CD4-positive, alpha-beta T cell treated with Interleukin-15 for 1 hour (primary cell): ENCODE measurements around the gene TUBGCP3.

Experiments
- DNase-seq: peaks from one replicate; pipeline ENCODE4 v3.0.0-alpha.2; 2020

TUBGCP3 gene

GRCh38 chr13:112615391-112615790 lies 27.4 kb upstream of the TUBGCP3 start:
- DNase-seq, result no peak

- no peak for DNase-seq
Measured at GRCh38 chr13:112614835-112615234, 26.9 kb upstream of the TUBGCP3 start.

- no peak for DNase-seq
Measured at GRCh38 chr13:112608212-112608611, 20.3 kb upstream of the TUBGCP3 start.

- peak; percentile 85 for DNase-seq
Measured at GRCh38 chr13:112606109-112607001, 18.4 kb upstream of the TUBGCP3 start.

GRCh38 chr13:112605531-112605990 lies 17.6 kb upstream of the TUBGCP3 start:
- no peak for DNase-seq

- DNase-seq, result no peak
Measured at GRCh38 chr13:112603641-112604225, 15.8 kb upstream of the TUBGCP3 start.

- DNase-seq, result no peak
Measured at GRCh38 chr13:112602189-112602588, 14.2 kb upstream of the TUBGCP3 start.

- DNase-seq, result no peak
Measured at GRCh38 chr13:112601371-112601770, 13.4 kb upstream of the TUBGCP3 start.

- no peak for DNase-seq
Measured at GRCh38 chr13:112596235-112596634, 8.3 kb upstream of the TUBGCP3 start.

- no peak for DNase-seq
Measured at GRCh38 chr13:112592647-112593046, 4.7 kb upstream of the TUBGCP3 start.

GRCh38 chr13:112592181-112592580 lies 4.2 kb upstream of the TUBGCP3 start:
- DNase-seq, result no peak

- DNase-seq, result no peak
Measured at GRCh38 chr13:112588490-112589297, 741 bp upstream of the TUBGCP3 start.

GRCh38 chr13:112587212-112587763 lies 665 bp downstream of the TUBGCP3 start:
- peak; percentile 70 for DNase-seq

GRCh38 chr13:112586334-112586960 lies 1.5 kb downstream of the TUBGCP3 start:
- no peak for DNase-seq

- DNase-seq, result peak; percentile 73
Measured at GRCh38 chr13:112583592-112584277, 4.2 kb downstream of the TUBGCP3 start.

GRCh38 chr13:112582263-112582662 lies 5.7 kb downstream of the TUBGCP3 start:
- no peak for DNase-seq

- no peak for DNase-seq
Measured at GRCh38 chr13:112580912-112581311, 7.0 kb downstream of the TUBGCP3 start.

- no peak for DNase-seq
Measured at GRCh38 chr13:112580211-112580610, 7.7 kb downstream of the TUBGCP3 start.

GRCh38 chr13:112579310-112579843 lies 8.6 kb downstream of the TUBGCP3 start:
- no peak for DNase-seq

- DNase-seq, result no peak
Measured at GRCh38 chr13:112576768-112577167, 11.2 kb downstream of the TUBGCP3 start.

- no peak for DNase-seq
Measured at GRCh38 chr13:112576191-112576590, 11.8 kb downstream of the TUBGCP3 start.

- DNase-seq, result no peak
Measured at GRCh38 chr13:112575675-112576074, 12.3 kb downstream of the TUBGCP3 start.
